HG03159 (cell line): Measurements from ENCODE around the gene BMPR1B.

ENCODE experiments used
- ATAC-seq: cut with Tn5 transposase; IDR thresholded peaks from one replicate; pipeline ENCODE4 v1.9.1; 2021; ENCODE audit warnings: mild to moderate bottlenecking, moderate library complexity; ENCODE audit not compliant: unreplicated experiment

Gene BMPR1B

DNA sequence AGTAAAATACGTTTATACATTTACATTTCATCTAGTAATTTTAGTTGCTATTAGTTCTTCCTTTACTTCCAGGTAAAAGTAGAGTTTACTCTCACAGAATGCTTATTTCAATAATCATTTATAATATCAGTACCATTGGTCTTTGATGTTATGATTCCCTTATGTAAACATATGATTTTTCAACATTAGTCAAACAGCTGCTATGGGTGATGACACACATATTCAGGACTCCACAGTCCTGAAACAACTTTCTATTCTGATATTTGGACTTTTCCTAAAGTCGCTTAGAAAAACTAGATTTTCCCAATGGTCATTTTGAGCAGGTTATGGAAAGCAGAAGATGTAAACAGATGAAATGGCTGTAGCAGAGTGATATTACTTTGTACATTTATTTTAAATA lies 421.2 kb downstream of the BMPR1B start:
- ATAC-seq, result no peak

DNA sequence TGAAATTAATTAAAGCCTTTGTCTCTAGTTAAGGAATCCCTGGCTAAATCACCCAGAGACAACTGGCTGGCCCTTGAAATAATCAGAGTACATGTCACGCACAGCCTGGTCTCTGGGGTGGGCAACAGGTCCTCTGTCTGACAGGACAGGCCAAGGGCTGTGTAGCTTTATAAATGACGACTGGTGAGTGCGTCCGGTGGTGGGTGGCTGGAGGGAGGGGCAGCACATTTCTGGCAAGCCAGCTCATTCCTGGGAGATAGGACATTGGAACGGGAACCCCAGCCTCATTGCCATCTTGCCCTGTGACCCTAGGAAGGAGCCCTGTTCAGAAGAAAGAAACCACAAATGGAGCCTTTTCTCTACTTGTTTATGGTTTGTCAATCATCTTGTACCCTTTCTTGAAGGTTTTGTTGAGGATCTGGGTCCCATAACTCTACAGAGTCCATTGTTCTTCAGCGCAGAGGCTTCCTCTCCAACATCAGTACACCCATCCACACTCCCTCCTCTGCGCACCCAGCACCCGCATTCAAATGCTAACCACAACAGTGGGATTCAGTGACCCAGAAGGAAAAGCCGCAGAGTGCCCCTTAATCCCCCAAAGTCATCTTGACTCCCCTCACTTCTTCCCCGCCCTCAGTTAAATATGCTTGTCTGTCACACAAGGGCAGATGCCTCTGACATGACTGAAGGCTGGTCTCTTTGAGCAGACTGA lies 422.9 kb downstream of the BMPR1B start:
- ATAC-seq, result no peak

GRCh38 chr4:95181243-95181995 lies 423.7 kb downstream of the BMPR1B start:
- ATAC-seq, result no peak

DNA sequence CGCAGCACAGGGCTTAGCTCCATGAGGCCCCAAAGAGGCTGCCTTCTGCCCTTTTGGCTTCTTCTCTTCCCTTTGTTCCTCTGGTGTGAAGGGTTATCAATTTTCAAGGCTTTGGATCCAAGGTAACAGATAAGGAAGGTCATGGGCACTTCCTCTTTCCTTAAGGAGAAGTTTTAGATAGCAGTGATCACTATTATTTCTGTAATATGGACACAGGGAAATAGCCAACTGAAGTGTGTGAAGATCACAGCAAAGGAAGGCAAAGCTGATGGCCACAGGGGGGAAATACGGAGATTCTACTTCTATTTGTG lies 424.2 kb downstream of the BMPR1B start:
- no peak for ATAC-seq

DNA sequence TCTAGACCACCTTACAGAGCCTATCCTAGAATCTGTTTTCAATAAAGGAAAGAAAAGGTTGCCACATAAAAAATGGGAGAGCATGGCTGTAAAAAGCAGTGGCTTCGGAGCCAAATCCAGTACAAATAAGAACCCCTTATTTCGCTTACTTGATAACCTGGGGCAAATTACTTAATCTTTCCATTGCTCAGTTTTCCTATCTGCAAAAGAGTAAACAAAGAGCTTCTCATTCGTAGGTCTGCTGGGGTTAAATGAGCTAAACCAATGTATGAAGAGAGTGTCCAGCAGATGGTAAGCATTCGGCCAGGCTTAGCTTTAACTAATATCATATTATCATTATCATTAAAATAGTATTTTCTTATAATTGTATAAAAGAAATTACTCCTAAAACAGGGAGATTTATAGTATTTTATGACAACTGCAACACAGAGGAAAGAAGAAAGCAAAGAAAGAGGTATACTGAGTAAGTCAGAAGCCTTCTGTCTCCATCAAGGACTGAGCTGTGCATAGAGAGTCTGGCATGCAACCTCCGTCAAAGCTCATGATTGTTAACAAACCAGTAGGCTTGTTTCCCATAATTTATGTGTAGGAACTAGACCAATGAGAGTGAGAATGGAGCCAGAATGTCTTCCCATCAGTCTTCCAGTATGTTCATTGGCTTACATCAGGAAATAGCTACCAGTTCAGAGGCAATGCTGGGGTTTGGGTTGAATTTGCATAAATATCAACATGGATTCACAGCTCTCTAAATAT lies 426.1 kb downstream of the BMPR1B start:
- ATAC-seq, result no peak

GRCh38 chr4:95186666-95187065 lies 428.9 kb downstream of the BMPR1B start:
- no peak for ATAC-seq

DNA sequence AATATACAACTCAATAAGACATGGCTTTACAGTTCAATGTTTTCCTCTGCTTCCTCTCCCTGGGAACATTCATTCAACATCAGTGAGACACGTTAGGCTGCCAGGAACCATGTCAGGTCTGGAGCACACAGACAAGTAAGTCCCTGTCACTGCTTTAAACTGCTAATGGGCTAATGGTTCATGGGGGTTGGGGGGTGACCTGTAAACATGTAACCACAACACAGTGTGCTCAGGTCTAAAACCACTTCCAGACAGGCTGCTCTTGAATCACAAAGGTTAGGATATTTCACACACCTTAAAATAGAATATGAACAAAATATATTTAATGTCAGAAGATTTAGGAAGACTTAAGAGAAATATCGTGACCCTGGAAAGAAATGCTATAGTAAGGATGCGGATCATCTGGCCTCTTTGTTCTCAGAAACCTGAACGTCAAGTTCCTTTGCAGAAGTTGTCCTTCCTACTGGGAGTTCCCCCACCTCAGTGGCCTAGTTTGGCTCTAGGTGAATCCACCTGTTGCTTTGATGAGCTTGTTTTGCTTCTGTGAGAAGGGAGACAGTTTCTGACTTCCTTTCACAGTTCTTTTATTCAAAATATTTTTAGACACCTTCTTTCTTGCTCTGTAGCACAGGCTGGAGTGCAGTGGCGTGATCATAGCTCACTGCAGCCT lies 431.1 kb downstream of the BMPR1B start:
- ATAC-seq, result no peak

DNA sequence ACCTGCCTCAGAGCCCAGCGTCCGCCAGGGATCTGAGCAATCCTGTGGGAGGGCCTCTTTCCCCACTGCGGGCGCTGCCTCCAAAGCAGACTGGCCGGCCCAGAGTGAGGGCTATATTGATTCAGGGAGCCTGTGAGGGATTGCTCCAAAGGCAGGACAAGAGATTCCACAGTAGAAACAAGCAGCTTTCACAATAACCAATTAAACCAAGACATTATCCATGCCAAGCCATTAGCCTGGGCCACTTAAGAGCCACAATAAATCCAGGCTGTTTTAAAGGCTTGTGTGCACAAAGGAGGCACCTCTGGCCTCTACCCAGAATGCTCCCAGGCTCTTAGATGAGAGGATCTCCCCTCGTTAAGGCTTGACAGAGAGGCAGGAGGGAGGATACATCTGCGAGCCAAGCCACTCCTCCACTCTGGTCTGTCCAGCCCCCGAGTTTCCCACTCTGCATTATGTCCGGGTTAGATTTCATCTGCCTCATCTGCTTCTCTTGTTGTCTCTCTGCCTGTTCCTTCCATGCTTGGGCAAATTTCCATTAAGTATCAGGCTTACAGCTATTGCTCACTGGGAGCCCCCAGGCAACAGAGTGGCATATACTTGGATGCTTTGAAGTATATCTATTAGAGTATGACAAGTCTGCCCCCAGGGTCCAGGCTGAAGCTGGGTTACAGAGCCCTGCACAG lies 433.1 kb downstream of the BMPR1B start:
- no peak for ATAC-seq

GRCh38 chr4:95191537-95191936 lies 433.8 kb downstream of the BMPR1B start:
- ATAC-seq, result no peak

DNA sequence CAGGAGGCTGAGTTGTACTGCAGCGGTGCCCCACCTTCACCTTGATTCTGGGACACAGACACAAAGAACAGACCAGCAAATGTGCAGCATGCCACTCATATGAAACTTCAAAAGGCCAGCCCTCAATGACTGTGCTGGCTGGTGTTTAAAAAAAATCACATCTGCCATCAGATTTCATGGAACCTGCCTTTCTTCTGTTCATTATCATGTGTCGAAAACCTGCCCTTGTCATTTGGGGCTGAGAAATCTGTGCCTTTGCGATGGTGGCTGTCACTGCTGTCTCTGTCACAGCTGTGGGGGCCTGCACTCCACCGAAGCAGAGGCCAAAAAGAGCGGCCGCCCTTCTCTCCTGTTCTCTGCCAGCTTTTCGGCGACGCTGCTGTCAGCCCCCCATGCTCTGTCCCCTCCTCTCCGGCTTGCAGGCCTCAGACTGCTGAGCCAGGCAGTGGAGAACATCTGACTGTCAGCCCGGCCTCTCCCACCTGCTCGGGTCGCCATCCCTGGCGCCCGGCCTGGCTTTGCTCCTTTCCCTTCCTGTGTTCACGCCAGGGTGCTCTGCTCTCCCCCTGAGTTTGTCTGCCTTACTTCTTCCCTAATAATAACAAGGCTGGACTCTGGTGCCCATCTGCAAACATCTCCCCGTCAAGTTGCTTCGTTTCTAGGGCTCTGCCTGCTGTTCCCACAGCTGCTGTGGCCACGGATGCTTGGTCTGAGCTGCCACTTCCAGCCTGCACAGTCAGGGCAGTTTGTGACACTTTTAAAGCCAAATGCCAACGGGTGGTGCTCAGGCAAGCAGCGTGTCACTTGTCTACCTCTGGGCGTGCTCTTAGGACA lies 435.9 kb downstream of the BMPR1B start:
- no peak for ATAC-seq

DNA sequence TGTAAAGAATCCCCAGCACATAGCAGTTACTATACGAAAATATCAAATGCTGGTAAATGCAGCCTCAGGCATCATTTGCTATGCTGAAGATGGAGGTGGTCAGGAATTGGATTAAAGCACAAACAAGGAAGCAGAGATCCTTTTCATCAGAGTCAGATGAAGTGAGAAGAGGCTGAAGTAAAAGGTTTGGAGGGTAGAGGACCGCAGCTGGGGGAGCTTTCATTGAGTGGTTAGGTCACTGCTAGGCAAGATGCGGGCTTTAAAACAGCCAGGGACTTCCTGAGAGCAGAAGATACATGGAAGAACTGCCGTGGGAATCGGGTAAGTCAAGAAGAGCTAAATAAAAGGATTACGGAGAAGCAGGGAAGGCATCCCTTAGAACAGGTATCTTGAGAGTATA lies 439.6 kb downstream of the BMPR1B start:
- no peak for ATAC-seq

- no peak for ATAC-seq
Measured at GRCh38 chr4:95198961-95199360, 441.2 kb downstream of the BMPR1B start.

DNA sequence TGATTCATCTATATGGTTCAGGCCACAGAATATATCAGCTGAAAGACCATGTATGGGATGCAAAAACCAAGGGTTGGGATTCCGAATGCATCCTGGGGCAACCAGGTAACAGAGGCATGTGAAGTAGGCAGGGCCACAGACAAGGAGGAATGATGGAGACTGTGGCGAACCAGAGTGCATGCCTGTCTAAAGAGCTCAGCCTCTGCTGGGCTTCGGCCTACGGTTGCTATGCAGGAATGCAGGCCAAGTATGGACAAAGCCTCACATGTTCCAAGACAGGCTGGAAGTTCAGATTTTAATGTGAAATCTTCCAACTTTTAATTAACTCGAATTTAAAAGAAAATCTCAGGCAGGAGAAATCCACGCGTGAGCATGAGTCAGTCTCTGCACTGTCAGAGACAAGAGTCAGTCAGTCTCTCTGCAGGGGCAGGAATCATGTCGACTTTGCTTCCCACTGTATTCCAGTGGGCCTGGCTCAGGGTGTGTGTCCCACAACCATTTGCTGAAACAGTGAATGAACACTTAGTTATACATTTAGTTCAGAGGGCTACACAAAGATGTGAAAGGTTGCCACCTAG lies 446.6 kb downstream of the BMPR1B start:
- no peak for ATAC-seq

DNA sequence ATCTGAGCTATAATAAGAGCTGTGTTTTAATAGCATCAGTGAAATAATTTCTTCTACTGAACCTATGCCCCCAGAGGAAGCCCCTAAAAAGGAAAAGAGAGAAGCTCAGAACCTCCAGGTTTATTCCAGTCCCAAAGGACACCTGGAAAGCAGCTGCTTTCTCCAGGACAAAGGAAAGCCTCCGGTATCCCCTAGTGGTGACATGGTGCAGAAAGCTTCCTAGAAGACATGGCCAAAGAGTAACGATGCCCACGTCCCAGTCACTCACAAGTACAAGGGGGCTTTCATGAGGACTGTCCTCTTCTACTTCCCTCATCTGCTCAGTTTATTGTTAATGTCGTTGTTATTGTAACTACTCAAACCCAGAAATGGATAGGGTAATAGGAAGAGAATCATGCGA lies 447.1 kb downstream of the BMPR1B start:
- ATAC-seq, result no peak
